Adrenal gland (tissue), 12 donors: ENCODE measurements around the gene AP2S1. TPM values are rescaled to one million over a fixed set of nuclear protein-coding genes. Genes with fewer than 3 reads are reported as not detected.
A peak's percentile ranks its signal among the peaks of the same experiment; 100 is the strongest.
"Not testable (repeated sequence)": the region's sequence is repeated elsewhere in the genome, so short reads cannot be mapped to it uniquely, and the experiment has no call there.

Source experiments
- DNase-seq, 7 donors: peaks; one replicate each; pipeline ENCODE4 v3.0.0-alpha.2; 2019 to 2020
- H3K27ac ChIP-seq, 5 donors: fragments of 200-600 bp; sonication (generic) in 4 of 5; 1 replicate in 3 of 5; 2 replicates in 2 of 5; pipeline versions ENCODE4 v1.5.1 to v1.8.0; 2016 to 2020; ENCODE audit warnings: mild to moderate bottlenecking in 1 of 5
- H3K27me3 ChIP-seq: fragments of 200-600 bp; 2 replicates; pipeline ENCODE4 v1.8.0; 2021
- H3K36me3 ChIP-seq, 2 donors: fragments of 200-600 bp; replicated peaks in 1 of 2; 1 replicate in 1 of 2; 2 replicates in 1 of 2; pipeline versions ENCODE4 v1.5.1 to v1.8.0; 2018 to 2022
- H3K4me1 ChIP-seq, 2 donors: fragments of 200-600 bp; replicated peaks in 1 of 2; 1 replicate in 1 of 2; 2 replicates in 1 of 2; pipeline versions ENCODE4 v1.5.1 to v1.8.0; 2018 to 2021
- H3K4me3 ChIP-seq, 4 donors: fragments of 200-600 bp; sonication (generic) in 3 of 4; one replicate each; pipeline ENCODE4 v1.5.1; 2016 to 2018
- H3K9me3 ChIP-seq, 3 donors: fragments of 200-600 bp; sonication (generic) in 1 of 3; replicated peaks in 1 of 3; 1 replicate in 2 of 3; 2 replicates in 1 of 3; pipeline versions ENCODE4 v1.5.1 to v1.8.0; 2016 to 2021
- CTCF ChIP-seq, 6 experiments: fragments of 450-650 bp in 4 of 6; fragments of 200-600 bp in 2 of 6; sonication (generic) in 1 of 6; IDR thresholded peaks; 1 replicate in 5 of 6; 2 replicates in 1 of 6; pipeline versions ENCODE4 v1.5.1 to v1.8.0; 2016 to 2021; ENCODE audit warnings: antibody characterized with exemption in 6 of 6, mild to moderate bottlenecking in 2 of 6, moderate library complexity in 1 of 6
- POLR2A ChIP-seq, 2 donors: fragments of 450-650 bp; IDR thresholded peaks; one replicate each; pipeline ENCODE4 v1.6.1; 2017; ENCODE audit warnings: antibody characterized with exemption in 2 of 2, mild to moderate bottlenecking in 2 of 2, moderate library complexity in 1 of 2
- WGBS, 4 donors: extraction: QIAGEN DNeasy Blood & Tissue Kit in 2 of 4; methylation state at CpG; one replicate each; pipeline versions ENCODE4 v1.1.5 to v1.1.7; 2013 to 2017; 5-methylcytosine and 5-hydroxymethylcytosine counted together
- intact Hi-C, 2 donors: fragments of 100-400 bp; cut with DNase I; formaldehyde crosslinking; loops; one replicate each; pipeline versions ENCODE4 v1.14.1 to v1.15.0; 2022 to 2023
- polyA plus RNA-seq, 3 donors: library from polyadenylated mRNA; stranded (reverse); fragments of 200-250 nt in 2 of 3; fragments of 350-450 nt in 1 of 3; fragmentation: Illumina TruSeq in 1 of 3; extraction: RNeasy Lipid Tissue Mini Kit (QIAGEN cat#74804) in 1 of 3; gene quantifications; one replicate each; pipeline ENCODE4 v1.2.3, GENCODE V29; 2013 to 2014
- total RNA-seq, 9 donors: library from RNA; depleted of rRNA in 4 of 9; stranded (reverse); fragments of >200 nt in 4 of 9; fragments of 120-200 nt in 1 of 9; fragmentation: NEBNext Ultra II Directional in 1 of 9; extraction: Animal tissue kit (Norgen Biotek cat#: 25700) in 1 of 9; gene quantifications; one replicate each; pipeline versions ENCODE4 v1.1.0 to v1.2.4, GENCODE V29; 2013 to 2023
- donor health status: healthy with polysubstance abuse.
- donor health status: Bipolar disorder and iron deficiency.
- donor health status: DM: yes; HTN: yes; CAD: no.
- donor health status: DM: no; HTN: no; CAD: no.
- donor health status: DM: no; HTN: no; CAD: no.
- donor health status: DM: yes; HTN: yes; CAD: no.

The AP2S1 gene
- total and polyA plus RNA-seq, 12 donors, result 91.1 to 216 (median 166) TPM

- whole genome bisulfite sequencing, 4 donors, result 93 to 96% (median 94%) methylated on average over 6 of the region's 6 CpGs
- H3K4me1 ChIP-seq, result peaks cover 0 to 4% of the 10 kb centered on the region in 2 donors
- H3K9me3 ChIP-seq, result no peaks in the 10 kb centered on the region
- H3K36me3 ChIP-seq, result no peaks in the 10 kb centered on the region
- no peaks in the 10 kb centered on the region for H3K27me3 ChIP-seq
- no peak overlapping the region for H3K4me3 ChIP-seq
- DNase-seq, result no peak
- no peak for TF ChIP-seq POLR2A (IDR thresholded peaks at IDR 0.05)
- no peak for TF ChIP-seq CTCF (IDR thresholded peaks at IDR 0.05)
- intact Hi-C loops, result no loop called here
- no peak overlapping the region for H3K27ac ChIP-seq
These were observed 25.0 kb upstream of the AP2S1 start for GRCh38 chr19:46875657-46876056.

- no peak for DNase-seq
These were observed 24.6 kb upstream of the AP2S1 start for GRCh38 chr19:46875234-46875633.

GRCh38 chr19:46872967-46873366 is 22.3 kb upstream of the AP2S1 start:
- Histone ChIP-seq H3K27me3 (no peaks in the 10 kb centered on the region), H3K27ac (no peak overlapping the region), H3K36me3 (no peaks in the 10 kb centered on the region), H3K4me1 (peaks cover 0 to 4% of the 10 kb centered on the region in 2 donors), H3K9me3 (no peaks in the 10 kb centered on the region), H3K4me3 (no peak overlapping the region)
- 77 to 86% (median 81%) methylated on average over 4 of the region's 4 CpGs for WGBS, 4 donors
- DNase-seq, result no peak
- intact Hi-C loops, result loop anchor here in 1 of 2 donors (5.0 kb wide), 1 partner anchor 34 kb away; no protein-coding TSS in a partner anchor
- no peak for TF ChIP-seq POLR2A (IDR thresholded peaks at IDR 0.05)
- TF ChIP-seq CTCF (IDR thresholded peaks at IDR 0.05), result no peak

More at GRCh38 chr19:46875234-46875633, 24.6 kb upstream of the AP2S1 start:
- Histone ChIP-seq H3K4me3 (no peak overlapping the region), H3K4me1 (peaks cover 0 to 4% of the 10 kb centered on the region in 2 donors), H3K27me3 (no peaks in the 10 kb centered on the region), H3K9me3 (no peaks in the 10 kb centered on the region), H3K36me3 (no peaks in the 10 kb centered on the region), H3K27ac (no peak overlapping the region)
- TF ChIP-seq POLR2A (IDR thresholded peaks at IDR 0.05), result no peak
- TF ChIP-seq CTCF (IDR thresholded peaks at IDR 0.05), result no peak
- intact Hi-C loops, result no loop called here
- WGBS, 4 donors, result 80 to 92% (median 85%) methylated on average over 4 of the region's 4 CpGs

- H3K27me3 ChIP-seq, H3K36me3 ChIP-seq, H3K27ac ChIP-seq, H3K9me3 ChIP-seq, H3K4me3 ChIP-seq: not testable (repeated sequence)
- DNase-seq, result peak in 1 of 7 donors; percentile 29
- peaks cover 6 to 15% of the 10 kb centered on the region in 2 donors for H3K4me1 ChIP-seq
- WGBS, 4 donors, result 84 to 95% (median 87%) methylated on average over 5 of the region's 5 CpGs
- intact Hi-C loops, result loop anchor here in 1 of 2 donors (5.0 kb wide), 1 partner anchor 36 kb away; no protein-coding TSS in a partner anchor
These were observed 20.5 kb upstream of the AP2S1 start for GRCh38 chr19:46871173-46871572.
